Effector CD4-positive, alpha-beta T cell (primary cell): ENCODE data around the gene GRIA1.

Source experiments
- DNase-seq: peaks from one replicate; pipeline ENCODE4 v3.0.0-alpha.2; 2020

Gene GRIA1

DNA sequence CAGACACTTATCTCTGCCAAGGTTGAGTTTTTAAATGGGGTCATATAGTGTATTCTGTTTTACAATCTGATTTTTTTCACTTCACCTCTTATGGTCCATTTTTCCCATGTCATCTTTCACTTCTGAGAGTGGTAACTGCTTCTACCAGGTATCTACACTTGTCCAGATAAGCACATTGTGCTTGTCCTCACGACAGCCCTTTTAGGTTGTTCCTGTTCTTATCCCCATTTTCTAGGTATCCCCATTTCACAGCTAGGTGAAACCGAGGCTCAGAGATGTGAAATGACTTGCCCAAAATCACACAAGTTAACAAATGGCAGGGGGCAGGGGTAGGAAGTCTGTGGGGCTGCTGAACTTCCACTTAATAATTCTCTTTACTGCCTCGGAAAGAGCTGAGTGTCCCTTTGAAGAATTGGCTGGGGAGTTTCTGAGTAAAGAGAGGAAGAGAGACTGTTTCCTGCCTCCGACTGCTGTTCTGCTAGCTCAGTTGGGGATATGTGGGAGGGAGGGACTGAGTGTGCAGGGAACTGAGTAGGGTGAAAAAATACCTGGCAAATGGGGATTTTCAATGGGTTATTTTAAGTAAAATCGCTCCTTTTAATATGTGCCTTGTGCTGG is 255.4 kb downstream of the GRIA1 start:
- DNase-seq = no peak

DNA sequence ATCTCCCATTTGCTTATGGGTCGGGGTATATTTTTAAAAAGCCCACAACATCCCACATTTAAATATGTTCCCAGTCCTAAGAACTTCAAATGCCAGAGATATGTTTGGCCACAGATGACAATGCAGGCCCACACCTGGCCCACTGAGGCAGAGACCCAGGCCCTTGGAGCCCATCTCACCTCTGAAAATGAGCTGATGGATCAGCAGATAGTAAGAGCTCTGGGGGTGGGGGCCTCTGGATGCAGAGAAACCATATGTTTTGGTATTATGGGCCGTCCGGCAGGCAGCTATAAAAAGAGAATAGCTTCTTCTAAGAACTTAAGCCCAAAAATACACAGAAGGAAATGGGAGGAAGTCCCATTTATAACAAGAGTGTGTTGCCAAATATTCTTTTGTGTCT is 256.0 kb downstream of the GRIA1 start:
- DNase-seq = no peak

DNA sequence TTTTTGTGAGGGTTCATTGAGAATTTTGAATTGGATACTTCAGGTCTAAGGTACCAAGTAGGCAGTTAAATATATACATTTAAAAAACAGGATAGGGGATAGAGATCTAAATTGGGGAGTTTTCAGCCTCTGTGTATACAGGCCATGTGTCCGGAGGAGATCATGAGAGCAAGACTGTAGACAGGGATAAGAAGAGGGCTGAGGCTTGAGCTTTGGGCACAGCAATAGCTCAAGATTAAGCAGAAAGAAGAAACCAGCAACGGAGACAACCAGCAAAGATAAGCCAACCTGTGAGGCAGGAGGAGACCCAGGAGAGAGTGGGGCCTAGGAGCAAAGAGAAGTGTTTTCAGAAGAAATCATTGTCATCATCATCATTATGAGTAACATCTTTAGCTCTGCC is 258.4 kb downstream of the GRIA1 start:
- no peak for DNase-seq

DNA sequence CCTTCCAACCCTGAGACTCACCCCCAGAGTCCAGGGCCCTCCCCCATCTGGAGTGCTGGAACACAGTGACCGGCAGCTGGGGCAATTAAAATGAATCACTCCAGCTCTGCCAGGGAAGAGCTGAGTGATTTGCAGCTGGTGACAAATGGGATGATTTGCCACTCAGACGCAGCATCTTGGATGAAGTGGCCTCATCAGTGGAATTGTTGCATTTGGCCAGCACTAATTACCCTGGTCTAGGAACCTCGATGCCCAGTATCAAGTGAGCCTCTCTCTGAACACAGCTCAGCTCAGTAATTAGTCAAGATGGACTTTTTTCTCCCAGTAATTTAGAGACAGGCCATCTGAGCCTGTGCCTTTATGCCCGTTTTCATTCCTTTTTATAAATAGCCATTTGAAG is 259.5 kb downstream of the GRIA1 start:
- DNase-seq = no peak

DNA sequence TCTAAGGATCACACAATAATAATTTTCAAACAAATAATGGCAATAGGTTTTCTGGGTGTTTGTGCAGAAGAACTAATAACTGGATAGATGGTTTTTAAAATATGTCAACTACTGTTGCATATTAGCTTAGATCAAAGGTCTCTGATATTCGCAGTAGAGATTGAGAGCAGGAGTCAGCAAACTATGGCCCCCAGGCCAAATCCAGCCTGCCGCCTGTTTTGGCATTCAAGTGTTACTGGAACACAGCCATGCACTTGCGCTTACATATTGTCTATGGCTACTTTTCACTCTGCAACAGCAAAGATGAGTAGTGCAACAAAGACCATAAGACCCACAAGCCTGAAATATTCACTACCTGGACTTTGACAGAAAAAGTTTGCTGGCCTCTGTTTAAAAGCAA is 260.8 kb downstream of the GRIA1 start:
- no peak for DNase-seq

DNA sequence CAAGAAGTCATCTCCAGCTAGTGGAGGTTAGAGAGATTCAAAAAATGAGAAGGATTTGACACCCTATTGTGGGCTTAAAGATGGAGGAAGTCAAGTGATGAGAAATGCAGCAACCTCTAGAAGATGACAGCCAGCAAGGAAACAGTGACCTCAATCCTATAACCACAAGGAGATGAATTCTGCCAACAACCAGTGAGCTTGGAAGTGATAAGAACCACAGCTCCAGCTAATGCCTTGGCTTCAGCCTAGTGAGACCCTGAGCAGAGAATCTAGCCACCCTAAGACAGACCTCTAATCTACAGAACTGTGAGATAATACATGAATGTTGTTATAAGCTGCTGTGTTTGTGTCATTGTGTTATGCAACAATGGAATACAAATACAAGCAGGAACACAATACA is 262.4 kb downstream of the GRIA1 start:
- DNase-seq = no peak

DNA sequence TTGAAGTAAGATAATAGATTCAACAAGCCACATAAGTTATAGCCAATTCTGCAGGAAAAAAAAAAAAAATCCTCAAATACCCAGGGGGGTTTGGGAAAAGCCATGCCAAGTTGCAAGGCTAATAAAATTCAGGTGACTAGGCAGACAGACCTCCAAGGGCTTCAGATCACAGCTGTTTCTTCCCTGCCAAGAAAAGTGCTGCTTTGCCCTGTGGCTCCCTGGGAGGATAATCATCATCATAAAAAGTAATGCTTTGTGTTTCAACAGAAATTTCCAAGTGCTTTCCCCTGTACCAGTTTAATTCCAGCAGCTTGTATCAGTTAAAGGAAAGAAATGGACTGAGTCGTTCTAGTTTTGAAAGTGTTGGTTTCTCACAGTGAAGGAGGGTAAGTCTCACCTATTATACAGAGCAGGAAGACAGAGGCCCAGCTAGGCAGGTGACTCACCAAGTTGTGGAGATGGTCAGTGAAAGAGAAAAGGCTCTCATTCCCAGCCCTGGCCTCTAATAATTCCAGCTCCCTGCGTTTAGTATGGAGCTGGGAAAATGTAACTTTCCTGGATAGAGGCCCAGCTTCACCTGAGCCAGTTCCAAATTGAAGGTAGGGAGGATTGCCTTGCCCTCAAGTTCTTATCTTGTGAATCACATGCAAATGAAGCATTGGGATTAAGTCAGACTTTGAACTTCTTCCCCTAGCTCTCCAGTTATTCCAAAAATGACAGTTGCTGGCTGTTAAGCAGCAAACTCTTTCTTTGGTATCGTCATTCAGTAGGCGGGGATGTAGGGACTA is 263.4 kb downstream of the GRIA1 start:
- no peak for DNase-seq

DNA sequence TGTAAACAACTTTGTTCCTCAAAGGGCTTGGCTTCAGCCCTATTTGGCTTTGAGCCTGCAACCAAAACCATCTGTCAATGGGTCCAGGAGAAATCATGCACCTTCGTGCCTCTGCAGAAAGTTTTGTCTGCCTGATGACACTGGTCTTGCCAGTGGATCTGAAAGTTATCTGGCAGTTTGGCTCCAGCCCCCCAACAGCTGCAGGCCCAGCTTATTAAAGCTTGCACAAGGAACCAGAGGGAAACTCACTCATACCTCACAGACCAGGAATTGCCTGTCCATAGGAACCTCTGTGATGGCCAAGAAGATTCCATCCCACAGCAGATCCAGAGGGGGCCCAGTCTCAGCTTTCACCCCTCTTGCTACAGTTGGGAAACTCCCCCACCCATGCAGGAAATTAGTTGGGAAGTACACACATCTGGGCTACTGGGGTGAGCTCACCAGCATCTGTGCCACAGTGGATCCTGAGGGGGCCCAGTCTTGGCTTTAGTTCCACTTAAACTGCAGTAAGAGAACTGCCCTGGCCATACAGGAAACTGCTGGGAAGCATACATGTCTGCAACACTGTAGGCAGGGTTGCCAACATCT is 265.5 kb downstream of the GRIA1 start:
- no peak for DNase-seq

DNA sequence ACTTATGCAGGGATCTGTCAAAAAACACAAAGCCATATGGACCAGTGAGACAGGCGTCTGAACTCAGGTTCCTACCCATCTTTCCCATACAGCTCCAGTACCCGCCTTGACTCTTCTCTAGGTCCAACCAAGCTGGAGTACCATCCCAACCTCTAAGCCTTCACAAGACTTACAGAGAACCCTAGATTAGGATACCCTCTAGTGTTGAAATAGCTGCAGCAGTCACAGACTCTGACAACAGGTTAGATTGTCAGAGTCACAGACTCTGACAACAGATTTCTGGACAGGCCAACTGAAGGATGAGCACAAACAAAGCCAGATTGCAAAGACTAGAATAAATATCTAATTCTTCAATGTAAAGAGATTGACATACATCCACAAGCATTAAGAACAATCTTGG is 266.1 kb downstream of the GRIA1 start:
- DNase-seq = no peak

DNA sequence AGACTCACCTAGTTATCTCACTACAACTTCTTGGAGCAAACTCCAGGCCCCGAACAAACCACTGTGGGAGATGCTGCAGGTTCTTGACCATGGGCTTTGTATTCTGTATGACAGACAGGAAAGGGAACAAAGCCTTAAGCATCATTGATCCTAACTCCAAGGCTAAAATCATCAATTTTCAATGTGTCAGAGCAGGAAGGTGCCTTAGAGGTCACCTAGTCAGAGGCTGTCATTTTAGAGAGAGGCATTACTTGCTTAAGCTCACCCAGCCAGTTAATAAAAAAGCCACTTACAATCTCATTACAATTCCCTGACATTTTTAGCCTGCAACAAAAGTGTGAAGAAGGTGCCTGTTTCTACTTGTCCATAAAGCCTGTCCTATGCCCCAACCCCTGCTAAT is 275.5 kb downstream of the GRIA1 start:
- no peak for DNase-seq

DNA sequence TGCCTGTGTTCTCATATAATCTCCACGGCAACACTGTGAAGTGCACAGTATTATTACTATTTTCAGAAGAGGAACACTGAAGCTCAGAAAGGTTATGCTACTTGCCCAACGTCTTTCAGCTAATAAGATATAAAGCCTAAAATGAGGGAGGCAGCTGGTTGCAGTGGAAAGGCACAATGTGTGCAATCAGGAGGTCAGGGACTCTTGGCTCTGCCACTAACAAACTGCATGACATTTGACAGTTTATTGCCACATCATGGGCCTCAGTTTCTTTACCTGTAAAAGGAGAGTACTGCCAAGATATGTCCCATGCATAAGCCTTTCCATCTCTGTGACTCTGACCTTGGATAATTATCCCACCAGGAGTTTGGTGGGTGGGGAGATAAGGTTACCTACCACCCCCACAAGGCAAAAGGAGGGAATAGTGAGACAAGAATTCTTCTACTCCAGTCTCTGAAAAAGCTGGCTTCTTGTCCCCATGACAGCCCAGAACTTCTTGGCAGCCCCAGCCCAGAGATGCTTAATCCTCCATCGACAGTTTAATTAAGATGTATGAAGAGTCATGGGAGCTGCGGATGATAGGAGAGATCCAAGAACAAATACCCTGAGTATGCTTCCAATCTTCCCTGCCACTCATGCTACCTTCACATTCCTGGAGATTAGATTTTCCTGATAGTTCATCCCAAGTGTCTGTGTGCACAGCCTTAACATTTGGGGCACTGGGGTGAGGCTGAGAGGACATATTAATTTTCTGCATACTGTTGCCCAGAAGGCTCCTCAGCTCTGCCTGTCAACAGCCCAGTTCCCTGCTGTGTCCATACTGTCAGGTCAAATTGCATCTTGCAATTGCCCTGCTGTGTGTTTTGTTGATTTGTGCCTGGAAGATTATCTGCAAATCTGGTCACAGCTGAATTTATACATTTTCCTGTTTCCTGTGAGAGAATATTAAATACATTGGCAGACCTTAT is 277.0 kb downstream of the GRIA1 start:
- no peak for DNase-seq

DNA sequence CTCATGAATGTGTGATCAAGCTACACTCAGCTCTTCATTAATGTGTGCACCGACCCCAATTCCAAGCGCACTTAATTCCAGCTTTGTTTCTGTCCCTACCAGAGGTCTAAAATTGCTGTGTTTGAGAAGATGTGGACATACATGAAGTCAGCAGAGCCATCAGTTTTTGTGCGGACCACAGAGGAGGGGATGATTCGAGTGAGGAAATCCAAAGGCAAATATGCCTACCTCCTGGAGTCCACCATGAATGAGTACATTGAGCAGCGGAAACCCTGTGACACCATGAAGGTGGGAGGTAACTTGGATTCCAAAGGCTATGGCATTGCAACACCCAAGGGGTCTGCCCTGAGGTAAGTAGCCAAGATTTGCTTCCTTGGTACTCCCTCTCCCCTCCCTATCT is 279.6 kb downstream of the GRIA1 start:
- no peak for DNase-seq

DNA sequence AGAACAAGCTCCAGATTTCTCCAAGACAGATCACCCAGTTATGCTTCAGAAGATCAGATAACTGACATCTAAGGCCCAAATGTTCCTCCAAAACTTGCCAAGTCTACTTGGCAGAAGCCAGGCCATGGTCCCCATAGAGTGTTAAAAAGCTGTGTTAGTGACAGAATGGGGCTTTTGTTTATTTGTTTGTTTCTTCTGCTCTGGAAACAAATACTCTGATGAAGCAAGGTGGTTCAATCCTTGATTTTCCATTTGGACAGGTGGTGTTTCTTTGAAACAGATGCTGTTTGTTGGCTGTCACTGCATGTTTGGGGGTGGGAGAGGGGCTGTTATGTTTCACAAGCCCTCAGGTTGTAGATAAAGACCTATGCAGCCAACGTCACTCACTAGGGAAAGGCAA is 284.2 kb downstream of the GRIA1 start:
- no peak for DNase-seq

DNA sequence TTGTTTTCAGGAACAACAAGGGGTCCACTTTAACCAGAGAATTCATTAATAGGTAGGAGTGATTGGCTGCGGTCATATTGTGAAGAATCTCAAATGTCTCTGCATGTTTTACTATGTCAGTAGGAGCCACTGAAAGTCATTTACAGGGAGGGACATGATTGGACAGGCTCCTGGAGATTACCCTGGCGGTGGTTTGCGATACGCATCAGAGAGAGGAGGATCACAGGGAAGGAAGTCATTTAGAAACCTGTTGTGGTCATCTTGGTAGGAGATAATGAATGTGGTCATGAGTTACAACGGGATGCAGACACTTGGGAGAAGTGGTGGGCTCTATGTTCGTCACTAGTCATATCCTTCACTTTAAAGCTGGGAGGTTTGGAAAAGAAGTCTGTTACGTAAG is 285.5 kb downstream of the GRIA1 start:
- no peak for DNase-seq

DNA sequence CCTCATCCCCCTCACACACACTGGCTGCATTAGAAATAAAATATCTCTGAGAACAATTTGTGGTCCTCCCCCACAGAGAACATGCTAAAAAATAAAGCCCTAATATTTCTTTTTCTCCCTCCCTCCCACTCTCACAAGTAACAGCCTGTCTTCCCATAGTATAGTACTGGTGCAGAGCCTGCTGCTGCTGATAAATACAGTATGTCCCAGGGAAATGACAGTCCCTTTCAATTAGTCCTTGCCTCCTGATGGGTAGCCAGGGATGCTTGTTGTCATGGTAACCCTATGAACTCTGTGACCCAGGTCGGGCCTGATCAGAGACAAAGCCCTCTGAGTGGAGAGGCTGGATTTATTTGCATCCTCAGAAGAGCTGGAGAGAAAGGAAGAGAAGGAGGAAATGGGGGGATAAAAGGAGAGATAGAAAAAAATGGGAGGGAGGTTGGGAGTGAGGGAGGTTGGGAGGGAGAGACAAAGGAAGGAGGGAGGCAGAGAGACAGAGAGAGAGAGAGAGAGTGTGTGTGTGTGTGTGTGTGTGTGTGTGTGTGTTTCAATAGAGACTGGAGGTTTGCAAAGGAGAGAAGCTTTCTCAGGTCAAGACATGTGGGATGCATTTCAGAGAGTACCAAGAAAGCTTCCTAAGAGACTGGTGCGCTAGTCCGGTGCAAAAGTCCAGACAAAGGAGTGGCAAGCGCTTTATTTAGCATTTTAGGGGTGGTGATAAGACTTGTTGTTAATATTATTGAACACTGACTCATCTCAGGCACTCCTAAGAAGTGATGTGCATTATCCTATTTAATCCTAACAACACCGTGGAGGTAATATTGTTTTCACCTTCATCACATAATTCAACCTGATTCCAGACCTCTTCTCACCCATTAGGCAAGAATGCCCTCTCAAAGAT is 287.5 kb downstream of the GRIA1 start:
- DNase-seq = no peak

DNA sequence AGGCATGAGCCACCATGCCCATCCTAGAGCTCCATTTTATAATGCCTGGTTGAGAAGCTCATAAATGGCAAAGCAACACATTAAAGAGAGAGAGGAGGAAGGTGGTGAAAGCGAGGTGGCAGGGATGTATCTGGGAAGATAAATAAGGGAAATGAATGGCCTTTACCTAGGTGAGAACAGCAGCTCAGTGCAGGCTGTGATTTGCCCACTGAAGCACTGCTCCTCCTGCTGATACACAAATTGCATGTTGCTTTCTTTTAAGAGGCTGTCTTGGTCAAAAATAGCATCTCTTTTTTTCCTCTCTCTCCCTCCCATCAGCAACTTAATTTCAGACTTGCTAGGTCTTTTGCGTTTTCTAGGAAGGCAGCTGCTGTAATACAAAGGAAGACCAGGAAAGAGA is 289.4 kb downstream of the GRIA1 start:
- no peak for DNase-seq

DNA sequence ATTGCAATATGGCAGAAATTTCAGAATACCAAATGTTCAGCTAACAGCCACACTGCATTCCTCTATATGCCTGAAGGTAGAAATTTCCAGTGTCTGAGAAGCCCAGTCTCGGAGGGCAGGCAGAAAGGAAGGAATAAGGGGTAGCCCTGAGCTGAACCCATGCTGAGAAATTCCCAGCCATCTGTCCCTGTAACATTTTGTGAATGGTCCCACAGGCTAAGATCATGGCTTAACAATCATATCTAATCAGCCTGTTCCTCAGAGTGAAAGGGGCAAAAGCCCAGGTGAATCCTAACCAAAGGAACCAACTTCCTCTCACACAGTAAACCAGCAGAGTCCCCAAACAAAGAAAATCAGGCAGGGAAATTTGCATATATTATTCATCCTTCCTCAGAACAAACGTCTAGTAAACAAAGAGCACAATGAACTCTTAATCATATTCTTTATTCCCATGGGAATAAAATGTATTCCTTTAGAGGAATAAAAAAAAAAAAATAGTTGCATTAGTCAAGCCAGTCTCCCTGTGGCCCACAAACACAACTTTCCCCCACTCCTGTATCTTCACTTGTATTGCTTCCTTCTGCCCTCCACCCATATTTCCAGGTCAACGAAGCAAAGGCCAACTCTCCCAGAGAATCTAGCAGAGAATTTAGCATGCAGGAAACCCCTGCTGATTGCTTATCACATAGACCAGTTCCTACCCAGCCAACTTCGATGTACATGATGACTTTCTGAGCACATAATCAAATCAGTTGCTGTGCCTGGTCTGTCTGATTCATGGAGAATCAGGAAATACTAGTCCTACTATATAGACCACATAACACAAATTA is 290.6 kb downstream of the GRIA1 start:
- no peak for DNase-seq

DNA sequence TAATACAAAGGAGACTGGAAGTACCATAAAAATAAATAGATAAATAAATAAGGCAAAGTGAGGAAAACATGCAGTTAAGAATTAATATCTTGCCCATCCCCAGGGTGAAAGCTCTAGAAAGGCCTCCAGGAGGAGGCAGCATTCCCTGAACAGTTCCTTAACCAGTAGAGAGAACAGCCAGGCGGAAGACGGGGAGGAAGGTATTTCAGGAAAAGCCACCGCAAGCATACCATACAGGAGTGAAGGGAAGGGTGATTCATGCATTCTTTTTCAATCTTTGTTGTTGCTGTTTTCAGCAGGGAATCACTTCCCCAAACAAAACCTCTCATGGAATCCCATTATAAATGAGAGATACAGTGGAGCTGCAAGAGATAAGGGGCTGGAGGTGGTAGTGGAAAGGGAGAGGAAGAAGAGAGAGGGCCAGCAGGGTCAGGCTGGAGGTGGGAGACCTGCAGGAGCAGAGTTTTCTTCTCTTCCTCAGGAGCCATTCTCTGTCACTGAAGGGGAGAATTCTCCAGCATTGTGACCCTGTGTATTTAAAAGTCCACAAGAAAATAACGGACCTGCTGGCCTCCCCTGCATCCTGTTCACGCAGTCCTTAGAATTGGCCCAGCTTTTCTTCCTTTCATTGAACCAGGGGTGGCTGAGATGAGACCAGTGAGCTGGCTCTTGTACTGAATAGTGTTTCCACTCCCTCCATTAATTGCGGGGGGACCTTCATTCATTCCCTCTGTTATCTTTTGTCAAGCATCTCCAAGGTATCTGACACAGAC is 292.3 kb downstream of the GRIA1 start:
- no peak for DNase-seq

DNA sequence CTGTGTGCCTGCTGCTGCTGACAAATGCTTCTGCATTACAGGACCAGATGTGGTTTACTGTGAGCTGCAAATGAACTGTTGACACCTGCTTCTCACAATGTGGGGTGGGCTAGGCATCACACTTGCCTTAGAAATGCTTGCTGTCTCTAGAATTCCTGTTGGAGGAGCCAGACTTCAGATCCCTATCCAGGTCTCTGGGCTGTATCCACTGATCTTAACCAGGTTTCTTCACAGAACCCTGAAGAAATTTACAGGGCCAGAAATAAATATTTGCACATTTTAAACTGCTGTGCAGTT is 292.8 kb downstream of the GRIA1 start:
- DNase-seq = no peak

DNA sequence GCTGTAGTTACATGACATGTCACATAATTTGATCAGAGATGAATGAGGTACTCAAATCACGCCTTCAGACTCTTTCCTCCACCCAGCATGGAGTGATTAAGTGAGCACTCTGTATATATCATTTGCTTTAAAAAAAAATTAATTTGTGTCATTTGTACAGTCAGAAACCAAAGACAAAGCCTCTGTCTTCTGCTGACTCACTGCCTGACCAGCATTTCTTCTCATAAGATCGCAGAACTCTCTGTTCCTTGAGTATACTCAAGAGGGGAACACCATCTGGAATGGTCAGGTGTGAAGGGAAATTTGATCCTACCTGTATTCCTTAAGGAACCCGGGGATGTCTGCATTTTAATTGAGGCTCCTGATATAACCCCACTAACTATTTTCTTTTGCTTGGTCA is 293.8 kb downstream of the GRIA1 start:
- DNase-seq = no peak

DNA sequence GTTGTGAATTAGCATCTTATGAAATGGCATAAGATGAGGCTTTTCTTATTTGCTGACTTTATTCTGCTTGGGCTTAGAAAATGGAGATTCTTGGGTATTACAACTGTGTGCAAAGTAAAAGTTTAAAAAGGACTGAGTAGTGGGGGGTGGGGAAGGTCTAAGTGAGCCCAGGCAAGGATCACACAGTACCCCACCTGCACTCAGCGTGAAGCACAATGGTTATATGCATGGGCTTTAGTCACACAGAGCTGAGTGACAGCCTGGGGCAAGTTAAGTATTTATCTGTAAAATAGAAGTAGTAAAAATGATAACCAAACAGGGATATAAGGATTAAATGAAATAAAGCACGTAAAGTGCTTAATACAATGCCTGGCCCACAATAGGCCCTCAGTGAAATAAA is 300.9 kb downstream of the GRIA1 start:
- no peak for DNase-seq
